Umbilical cord (tissue), 2 donors: Measurements from ENCODE around the gene TARS3. TPM values are rescaled to one million over a fixed set of nuclear protein-coding genes. Genes with fewer than 3 reads are reported as not detected.

Source experiments
- DNase-seq: peaks from one replicate; pipeline ENCODE4 v3.0.0-alpha.2; 2015; ENCODE audit warnings: low spot score
- total RNA-seq: library from RNA; depleted of rRNA; stranded (reverse); fragments of >200 nt; gene quantifications from one replicate; pipeline ENCODE4 v1.2.3, GENCODE V29; 2014; ENCODE audit warnings: low replicate concordance; ENCODE audit not compliant: insufficient read depth

TARS3 gene
- total RNA-seq, 1 donor from 2014 or later = 15.9 TPM

GRCh38 chr15:101702077-101702476 is 22.2 kb downstream of the TARS3 start:
- DNase-seq = peak; percentile 63

GRCh38 chr15:101698314-101698713 is 26.0 kb downstream of the TARS3 start:
- no peak for DNase-seq

- no peak for DNase-seq
Observed at GRCh38 chr15:101697488-101697887, 26.8 kb downstream of the TARS3 start.

GRCh38 chr15:101696829-101697228 is 27.4 kb downstream of the TARS3 start:
- no peak for DNase-seq

GRCh38 chr15:101694261-101694660 is 30.0 kb downstream of the TARS3 start:
- no peak for DNase-seq

- DNase-seq = peak; percentile 21
Observed at GRCh38 chr15:101692801-101693598, 31.3 kb downstream of the TARS3 start.

GRCh38 chr15:101689901-101690300 is 34.4 kb downstream of the TARS3 start:
- DNase-seq = no peak

- DNase-seq = no peak
Observed at GRCh38 chr15:101686718-101687117, 37.6 kb downstream of the TARS3 start.

GRCh38 chr15:101684877-101685276 is 39.4 kb downstream of the TARS3 start:
- no peak for DNase-seq

- DNase-seq = no peak
Observed at GRCh38 chr15:101684384-101684783, 39.9 kb downstream of the TARS3 start.

GRCh38 chr15:101679806-101680205 is 44.5 kb downstream of the TARS3 start:
- DNase-seq = no peak

GRCh38 chr15:101676921-101677329 is 47.3 kb downstream of the TARS3 start:
- no peak for DNase-seq

- no peak for DNase-seq
Observed at GRCh38 chr15:101675796-101676582, 48.3 kb downstream of the TARS3 start.

- no peak for DNase-seq
Observed at GRCh38 chr15:101675015-101675414, 49.3 kb downstream of the TARS3 start.

GRCh38 chr15:101672298-101672697 is 52.0 kb downstream of the TARS3 start:
- DNase-seq = no peak

- no peak for DNase-seq
Observed at GRCh38 chr15:101669744-101670143, 54.5 kb downstream of the TARS3 start.

GRCh38 chr15:101667881-101668280 is 56.4 kb downstream of the TARS3 start:
- no peak for DNase-seq

GRCh38 chr15:101664303-101664913 is 59.9 kb downstream of the TARS3 start:
- DNase-seq = no peak

- DNase-seq = no peak
Observed at GRCh38 chr15:101662203-101662602, 62.1 kb downstream of the TARS3 start.

GRCh38 chr15:101660005-101660404 is 64.3 kb downstream of the TARS3 start:
- no peak for DNase-seq

- no peak for DNase-seq
Observed at GRCh38 chr15:101657968-101658784, 66.1 kb downstream of the TARS3 start.

- DNase-seq = no peak
Observed at GRCh38 chr15:101657171-101657570, 67.1 kb downstream of the TARS3 start.
